T-helper 9 cell (primary cell): ENCODE results near the gene KBTBD13.
A peak's percentile ranks its signal among the peaks of the same experiment; 100 is the strongest.

Source experiments
- DNase-seq: peaks from one replicate; pipeline ENCODE4 v3.0.0-alpha.2; 2020

KBTBD13 gene

DNA sequence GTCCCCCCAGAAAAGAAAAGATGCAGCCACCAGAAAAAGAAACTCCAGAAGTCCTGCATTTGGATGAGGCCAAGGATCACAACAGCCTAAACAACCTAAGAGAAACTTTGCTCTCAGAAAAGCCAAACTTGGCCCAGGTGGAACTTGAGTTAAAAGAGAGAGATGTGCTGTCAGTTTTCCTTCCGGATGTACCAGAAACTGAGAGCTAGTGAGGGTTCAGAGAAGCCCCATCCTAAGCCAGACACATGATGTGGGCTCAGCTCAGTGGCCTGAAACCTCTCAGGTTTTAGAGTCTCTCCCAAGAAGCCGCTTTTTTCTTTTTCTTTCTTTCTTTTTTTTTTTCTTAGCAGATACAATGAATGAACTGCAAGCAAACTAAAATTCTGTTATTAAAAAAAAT is 23.6 kb upstream of the KBTBD13 start:
- DNase-seq = no peak

DNA sequence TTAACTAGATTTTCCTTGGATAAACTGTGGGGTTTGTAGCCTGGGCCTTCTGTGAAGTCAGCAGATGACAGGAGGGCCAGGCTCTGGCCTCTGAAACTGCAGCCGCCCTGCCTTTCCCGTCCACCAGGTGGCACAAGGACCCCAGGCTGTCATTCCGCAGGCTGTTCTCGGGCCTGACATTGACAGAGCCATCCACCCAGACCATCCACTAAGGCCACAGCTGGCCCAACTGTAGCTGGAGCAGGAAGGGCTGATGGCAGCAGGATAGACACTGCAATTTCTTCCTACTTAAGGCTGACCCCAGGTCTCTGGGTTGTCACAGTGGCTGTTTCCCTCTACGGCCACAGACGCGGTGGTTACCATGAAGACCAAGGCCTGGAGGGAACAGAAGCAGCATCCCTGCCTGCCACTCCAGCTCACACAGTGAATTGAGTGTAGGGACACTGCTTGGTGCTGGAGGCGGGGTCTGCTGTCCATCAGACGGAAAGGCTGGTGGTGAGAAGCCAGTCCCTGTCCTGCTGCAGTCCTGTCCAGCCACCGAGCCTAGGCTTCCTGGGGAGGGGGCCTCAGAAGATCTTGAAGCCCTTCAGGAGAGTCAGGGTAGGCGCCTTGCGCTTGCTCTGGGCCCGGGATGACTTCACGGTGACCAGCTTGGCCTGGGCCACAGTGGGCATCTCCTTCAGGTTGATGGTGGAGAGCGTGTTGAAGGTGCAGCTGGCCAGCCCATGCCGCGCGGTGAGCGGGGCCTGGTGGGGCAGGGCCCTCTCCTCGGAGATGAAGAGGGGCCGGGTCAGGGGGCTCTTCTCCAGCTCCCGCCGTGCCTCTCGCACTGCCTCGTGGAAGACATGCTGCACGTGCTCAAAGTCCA is 22.0 kb upstream of the KBTBD13 start:
- DNase-seq = peak; percentile 26

DNA sequence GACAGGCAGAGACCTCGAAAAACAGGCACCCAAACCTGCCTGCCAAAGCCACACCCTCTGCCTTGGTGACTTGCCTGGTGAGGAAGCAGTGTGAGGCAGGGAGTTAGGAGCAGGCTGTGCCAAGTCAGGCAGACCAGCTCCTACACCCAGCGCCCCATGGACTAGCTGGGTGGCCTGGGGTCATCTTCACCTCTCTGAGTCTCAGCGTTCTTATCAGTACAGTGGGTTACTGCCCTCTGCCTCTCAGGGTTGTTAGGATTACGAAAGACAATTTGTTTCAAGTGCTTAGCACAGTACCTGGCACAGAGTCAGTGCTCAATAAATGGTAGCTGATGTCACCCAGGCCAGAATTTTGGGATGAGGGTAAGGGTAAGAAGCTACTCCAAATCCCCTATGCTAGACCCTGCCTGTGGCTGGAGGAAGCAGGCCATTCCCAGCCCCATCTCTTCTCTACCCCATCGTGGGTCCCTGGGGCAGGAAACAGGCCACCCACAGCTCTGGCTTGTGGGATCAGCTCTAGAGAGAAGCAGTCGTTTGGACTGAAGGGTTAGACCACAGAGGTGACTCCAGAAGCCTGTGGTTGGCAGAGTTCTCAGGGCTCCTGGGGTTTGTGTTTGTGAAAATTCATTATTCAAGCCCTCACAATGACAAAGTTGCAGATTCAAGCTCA is 21.2 kb upstream of the KBTBD13 start:
- no peak for DNase-seq

- no peak for DNase-seq
These were observed 20.4 kb upstream of the KBTBD13 start for GRCh38 chr15:65056106-65056505.

DNA sequence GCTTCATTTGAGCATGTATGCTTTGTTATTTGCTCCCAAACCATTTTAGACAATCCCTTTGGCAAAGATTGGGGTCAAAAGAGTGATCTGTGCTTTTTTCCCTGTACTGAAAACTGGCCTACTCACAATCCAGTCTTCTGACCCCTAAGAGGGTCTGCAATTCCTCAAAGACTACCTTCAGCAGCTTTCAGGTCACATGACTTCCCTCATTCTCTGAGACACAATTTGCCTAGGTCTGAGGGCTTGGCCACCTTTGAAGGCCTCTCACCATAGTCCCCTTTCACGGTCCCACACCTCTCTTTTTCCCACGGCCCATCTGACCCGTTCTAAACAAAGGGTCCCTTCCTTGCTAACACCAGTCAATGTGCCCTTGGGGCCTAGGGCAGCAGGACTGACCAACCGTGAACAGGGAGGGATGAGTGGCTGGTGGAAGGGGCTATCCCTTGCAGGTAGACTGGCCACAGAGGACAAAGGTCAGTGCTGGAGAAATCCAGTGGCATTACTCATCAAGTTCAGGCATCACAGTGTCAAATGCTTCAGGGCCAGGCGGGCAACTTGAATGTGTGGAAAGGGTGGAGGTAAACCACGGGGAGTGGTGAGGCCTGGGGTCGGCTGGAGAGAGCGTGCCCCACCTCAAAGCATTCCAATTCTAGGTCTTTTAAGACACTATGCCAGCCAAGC is 19.5 kb upstream of the KBTBD13 start:
- DNase-seq = no peak

DNA sequence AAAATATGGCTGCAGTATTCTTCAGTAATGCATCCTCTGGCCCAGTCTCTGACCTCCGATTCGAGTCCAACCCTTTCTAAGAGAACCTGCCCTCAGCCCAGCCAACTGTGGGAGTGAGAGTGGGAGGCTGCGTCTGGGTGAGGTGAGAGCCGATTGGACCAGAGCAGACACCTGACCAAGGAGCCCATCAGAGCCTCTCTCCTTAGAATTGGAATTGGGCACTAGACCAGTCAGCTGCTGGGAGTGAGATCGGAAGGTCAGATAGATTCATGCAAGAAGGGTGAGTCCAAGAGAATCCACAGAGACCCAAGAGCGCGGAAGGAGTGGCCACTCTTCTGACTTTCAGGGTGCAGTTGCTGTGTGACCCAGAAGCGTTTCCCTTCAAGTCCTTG is 19.0 kb upstream of the KBTBD13 start:
- no peak for DNase-seq

- no peak for DNase-seq
These were observed 17.9 kb upstream of the KBTBD13 start for GRCh38 chr15:65058394-65059368.

DNA sequence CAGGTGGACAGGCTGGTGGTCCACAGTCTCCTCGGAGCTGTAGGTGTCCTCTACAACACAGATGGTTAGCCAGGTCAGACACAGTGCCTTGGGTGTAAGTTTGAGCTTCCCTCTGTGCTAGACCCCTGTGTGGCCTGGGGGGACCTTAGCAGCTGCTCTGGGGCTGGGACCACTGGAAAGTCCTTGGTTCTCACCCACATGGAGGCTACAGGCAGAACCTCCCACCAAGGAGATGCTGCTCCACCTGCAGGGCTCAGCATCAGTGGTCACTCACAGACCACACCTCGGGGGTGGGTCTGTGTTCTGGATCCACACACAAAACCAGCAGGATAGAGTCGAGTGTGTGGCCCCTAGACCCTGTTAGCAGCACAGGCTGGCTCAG is 17.2 kb upstream of the KBTBD13 start:
- no peak for DNase-seq

DNA sequence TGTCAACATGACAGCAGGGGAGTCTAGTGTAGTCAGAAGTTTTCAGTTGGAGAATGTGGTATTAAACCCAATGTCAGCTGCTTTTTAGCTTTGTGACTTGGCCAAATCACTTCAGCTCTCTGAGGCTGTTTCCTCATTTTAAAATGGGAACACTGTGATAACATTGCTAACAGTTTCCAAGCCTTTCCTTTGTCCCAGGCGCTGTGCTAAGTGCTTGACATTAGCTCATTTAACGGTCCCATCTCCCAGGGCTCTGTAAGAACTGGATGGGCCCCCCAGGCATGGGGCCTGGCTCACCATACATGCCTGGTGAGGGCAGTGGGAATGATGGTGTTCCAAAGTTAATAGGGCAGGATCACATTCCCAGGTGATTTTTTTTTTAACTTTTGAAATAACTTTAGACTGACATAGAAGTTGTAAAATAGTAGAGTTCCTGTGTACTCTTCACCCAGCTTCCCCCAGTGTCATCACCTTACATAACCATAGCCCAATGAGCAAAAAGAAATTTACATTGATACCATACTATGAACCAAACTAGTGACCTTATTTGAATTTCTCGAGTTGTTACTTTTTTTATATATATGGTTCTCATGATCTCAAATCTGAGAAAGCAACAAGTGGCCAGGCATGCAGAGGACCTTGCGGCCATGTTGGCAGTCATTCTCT is 16.5 kb upstream of the KBTBD13 start:
- no peak for DNase-seq

DNA sequence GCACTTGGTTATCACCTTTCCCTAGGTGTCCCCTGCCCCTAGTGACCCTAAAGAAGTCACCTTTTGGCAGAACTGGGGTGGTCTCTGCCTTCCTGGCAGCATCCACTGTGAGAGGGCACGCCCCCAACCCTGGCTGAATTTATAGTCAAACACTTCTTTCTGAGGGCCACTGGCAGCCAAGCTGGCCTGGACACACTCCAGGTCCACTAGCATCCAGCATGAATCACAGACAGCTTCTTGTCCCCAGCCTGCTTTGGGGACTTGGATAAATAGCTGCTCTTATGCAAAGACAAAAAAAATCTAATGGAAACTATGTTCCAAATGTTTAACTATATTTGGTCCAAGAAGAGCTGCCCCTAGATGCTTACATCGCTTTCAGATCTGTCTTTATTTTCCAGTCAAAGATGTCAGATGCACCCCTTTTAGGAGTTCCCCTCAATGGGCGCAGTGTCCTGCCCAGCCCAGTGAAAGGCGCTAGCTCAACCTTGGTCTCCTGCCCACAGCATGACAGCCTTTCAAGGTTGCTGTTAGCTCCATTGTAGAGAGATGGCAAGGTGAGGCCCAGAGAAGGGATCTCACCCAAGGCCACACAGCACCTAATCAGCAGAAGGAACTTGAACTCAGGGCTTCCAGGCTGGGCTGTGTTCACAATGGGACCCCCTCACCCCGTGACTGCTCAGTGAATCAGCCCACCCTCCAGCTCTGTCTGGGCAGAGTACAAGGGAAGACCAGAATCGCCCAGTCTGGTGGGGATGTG is 15.7 kb upstream of the KBTBD13 start:
- no peak for DNase-seq

GRCh38 chr15:65062061-65062460 is 14.5 kb upstream of the KBTBD13 start:
- DNase-seq = no peak

GRCh38 chr15:65062726-65063125 is 13.8 kb upstream of the KBTBD13 start:
- no peak for DNase-seq

- DNase-seq = no peak
These were observed 10.4 kb upstream of the KBTBD13 start for GRCh38 chr15:65066001-65066634.

GRCh38 chr15:65066635-65067316 is 9.8 kb upstream of the KBTBD13 start:
- no peak for DNase-seq

- no peak for DNase-seq
These were observed 9.3 kb upstream of the KBTBD13 start for GRCh38 chr15:65067317-65067644.

- DNase-seq = no peak
These were observed 8.7 kb upstream of the KBTBD13 start, which contains the start of gene RASL12 for GRCh38 chr15:65067645-65068402. Gene RASL12, minus strand, starts transcription at chr15:65067991. Its CDS starts 156 bp downstream, at chr15:65067835.

GRCh38 chr15:65068403-65068788 is 8.2 kb upstream of the KBTBD13 start:
- DNase-seq = no peak

- no peak for DNase-seq
These were observed 7.4 kb upstream of the KBTBD13 start for GRCh38 chr15:65069179-65069578.
